Measurements from ENCODE around the gene RAB7B.

RAB7B gene

GRCh38 chr1:205948886-205949285 lies 54.3 kb downstream of the RAB7B start:
- DNase-seq (ENCODE audit: low read depth) = no peak

DNA sequence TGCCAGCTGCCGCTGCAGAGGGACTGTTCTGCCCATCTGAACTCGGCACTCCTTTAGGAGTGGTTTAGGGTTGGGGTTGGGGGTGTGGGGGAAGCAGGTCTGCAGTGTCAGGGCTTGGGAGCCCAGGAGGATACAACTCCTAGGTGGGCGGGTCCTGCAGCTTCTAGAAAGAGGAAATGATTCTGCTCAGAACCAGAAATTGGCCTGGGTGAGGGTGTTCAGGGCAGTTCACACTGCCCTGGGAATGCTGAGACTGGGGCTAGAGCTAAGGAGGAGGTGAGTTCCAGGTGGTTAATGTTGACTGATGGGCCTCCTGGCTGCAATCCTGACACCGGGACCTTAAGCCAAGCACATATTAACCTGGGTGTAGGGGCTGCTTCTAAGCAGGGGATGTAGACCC lies 55.2 kb downstream of the RAB7B start:
- DNase-seq (ENCODE audit: low read depth) = no peak

DNA sequence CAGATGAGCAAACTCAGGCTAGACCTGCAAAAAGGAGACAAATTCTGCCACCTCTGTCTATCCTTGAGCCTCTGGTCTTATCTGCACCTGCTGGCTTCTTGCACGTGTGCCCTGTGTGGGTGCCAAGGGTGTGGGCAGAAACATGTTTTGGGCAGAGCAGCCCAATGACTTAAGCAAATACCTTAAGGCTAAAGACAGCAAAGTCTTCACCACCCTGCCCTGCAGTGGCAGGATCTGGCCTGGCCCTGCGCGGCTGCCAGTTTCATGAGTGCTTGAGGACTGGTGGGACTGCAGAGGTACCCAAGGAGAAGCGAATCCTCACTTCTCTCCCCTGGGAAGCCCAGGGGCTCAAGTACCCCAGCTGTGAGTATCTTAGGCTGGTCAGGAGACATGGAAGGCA lies 56.2 kb downstream of the RAB7B start:
- no peak for DNase-seq (ENCODE audit: low read depth)

GRCh38 chr1:205945069-205945468 lies 58.1 kb downstream of the RAB7B start:
- no peak for DNase-seq (ENCODE audit: low read depth)

DNA sequence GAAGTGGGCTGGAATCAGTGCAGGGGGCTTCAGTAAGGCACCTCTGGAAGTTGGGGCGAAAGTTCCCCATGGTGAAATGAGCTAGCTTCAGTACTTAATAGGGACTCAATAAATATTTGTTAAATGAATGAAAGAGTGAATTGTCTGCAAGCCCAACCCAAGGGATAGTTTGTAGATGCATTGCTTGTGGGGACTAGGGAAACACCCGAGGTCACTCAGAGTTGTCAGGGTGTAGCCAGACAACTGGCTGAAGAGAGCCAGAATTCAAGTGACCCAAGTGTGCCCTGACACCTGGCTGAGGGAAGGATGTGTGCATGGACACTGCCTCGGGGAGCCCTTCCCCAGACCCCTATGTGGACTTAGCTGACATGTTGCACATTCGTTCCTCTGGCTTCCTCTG lies 58.7 kb downstream of the RAB7B start:
- DNase-seq (ENCODE audit: low read depth) = no peak

GRCh38 chr1:205943245-205943644 lies 60.0 kb downstream of the RAB7B start, which contains the start of gene SLC26A9:
Gene SLC26A9 (minus strand): TSS chr1:205943456. CDS start chr1:205935820, 7,636 bp downstream.
- DNase-seq (ENCODE audit: low read depth) = no peak

GRCh38 chr1:205942631-205943159 lies 60.5 kb downstream of the RAB7B start:
- no peak for DNase-seq (ENCODE audit: low read depth)

GRCh38 chr1:205940710-205941109 lies 62.5 kb downstream of the RAB7B start:
- no peak for DNase-seq (ENCODE audit: low read depth)

DNA sequence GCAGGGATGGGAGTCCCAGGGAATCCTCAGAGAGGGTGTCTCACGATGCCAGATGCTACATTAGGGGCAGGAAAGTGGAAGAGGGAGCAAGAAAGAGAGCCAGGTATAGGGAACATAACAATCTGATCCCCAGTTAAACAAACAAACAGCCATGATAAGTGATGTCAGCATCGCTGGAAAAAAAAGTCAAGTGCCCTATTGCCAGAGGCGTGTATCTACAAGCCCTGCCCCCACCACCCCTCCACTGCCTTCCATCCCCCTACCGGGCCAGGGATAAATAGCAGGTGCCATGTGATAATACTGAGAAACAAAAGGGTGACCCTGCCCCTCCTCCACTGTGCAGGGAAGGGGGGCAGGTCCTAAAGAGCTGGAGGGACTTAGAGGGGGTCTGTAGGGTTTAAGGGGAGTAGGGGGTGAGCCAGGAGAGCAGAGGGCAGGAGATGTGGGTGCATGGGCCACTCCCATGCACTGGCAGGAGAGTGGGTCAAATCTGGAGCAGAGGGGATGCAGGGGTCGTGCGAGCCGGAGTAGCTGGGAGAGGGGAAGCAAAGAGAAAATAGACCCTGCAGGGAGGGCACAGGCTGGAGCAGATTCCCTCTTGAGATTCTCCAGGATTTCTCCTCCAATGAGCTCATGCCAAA lies 63.4 kb downstream of the RAB7B start:
- DNase-seq (ENCODE audit: low read depth) = no peak

DNA sequence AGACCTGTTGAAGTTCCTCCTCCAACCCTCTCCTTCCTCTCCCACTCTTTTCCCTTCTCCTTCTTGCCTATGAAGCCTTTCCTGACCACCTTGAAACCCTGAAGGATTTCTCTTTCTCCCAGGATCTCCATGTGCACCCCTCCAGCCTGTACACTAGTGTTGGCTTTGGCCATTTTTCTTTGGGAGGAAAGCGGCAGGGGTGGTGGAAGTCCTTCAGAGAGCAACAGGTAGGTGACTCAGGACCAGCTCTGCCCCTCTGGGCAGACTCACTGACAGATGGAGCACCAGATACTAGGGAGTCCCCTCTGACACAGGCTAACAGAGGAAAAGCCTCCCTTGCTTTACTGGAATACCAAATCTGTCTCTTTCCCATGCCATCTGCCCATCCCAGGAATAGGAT lies 64.5 kb downstream of the RAB7B start:
- no peak for DNase-seq (ENCODE audit: low read depth)

DNA sequence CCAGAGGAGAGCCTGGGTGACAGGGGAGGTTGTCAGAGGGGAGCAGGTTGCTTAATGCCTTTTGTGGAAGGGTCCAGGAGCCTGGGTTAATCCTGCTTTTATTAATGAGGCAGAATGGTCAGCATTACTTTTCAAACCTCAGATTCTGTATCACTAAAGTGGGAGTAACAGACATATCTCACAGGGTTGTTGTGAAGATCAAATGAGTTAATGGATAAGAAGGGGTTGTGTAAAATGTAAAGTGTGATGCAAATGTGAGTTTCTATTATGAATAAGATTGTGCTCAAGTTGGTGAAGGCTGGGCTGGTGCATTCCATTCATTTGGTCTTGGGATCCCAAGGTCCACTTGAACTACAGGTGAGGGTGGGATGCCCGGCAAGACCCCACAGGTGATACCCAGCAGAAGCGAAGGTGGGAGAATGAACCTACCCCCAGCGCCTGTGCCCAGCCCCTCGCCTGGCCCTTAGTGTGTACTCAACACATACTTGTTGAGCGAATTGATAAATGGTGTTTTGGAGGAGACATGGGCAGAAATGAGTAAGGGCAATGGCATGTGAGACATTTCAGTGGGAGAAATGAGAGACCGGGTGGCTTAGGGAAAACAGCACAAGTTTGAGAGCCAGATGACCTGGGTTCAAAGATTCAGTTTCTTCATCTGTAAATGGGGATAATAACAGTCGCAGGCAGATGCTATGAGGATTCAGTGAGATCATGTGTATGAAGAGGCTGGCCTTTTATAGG lies 66.2 kb downstream of the RAB7B start:
- DNase-seq (ENCODE audit: low read depth) = peak; percentile 75

DNA sequence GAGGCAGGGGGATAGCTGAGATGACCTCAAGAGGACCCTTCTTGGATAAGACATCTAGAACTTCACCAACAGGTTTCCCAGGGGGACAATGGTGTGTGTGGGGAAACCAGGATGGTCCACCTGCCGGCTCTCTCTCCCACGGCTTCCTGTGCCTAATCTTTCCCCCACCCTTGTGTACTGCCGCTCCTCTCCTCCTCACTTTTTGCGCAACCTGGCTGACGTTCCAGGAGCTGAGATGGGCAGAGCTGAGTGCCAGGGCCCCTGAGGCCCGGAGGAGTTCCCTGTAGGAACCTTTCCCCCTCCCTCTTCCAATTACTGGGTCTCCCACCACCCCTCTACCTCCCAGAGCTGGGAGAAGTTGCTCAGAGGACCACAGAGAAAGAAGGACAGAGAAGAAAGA lies 66.9 kb downstream of the RAB7B start:
- DNase-seq (ENCODE audit: low read depth) = no peak

DNA sequence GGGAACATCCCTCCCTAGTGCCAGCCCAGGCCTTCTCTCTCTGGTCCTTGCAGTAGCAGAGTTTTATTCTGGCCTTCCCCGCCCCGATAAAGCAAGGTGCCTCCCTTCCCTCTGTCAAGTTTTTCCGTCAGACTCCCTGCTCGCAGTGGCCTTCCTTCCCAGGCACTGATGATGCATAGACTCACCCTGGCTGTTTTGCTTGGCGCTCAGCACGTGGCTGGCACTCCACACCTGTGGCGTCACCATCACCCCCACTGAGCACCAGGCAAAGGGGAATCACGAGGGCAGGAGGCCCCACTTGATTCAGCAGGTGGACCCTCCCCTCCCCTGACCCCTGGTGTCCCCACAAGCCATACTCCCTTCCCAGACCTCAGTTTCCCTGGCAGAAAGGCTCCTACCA lies 67.3 kb downstream of the RAB7B start:
- no peak for DNase-seq (ENCODE audit: low read depth)

DNA sequence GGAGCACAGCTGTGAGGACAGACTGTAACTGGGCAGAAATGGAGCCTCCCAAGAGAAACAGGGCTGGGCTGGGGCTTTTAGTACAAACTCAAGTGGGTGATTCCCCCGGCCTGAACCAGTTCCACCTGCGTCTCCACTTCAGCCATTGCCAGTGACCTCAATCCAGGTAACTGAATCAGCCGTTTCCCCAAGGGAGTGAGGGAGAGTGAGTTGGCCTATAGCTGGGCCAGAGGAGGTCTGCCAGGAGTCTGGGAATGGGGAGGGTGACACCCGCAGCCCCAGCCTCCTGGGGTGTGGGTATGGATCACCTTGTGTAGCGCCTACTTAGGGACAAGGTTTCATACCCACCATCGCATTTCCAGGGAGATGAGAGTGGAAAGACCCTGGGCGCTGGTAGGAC lies 68.4 kb downstream of the RAB7B start:
- DNase-seq (ENCODE audit: low read depth) = no peak

DNA sequence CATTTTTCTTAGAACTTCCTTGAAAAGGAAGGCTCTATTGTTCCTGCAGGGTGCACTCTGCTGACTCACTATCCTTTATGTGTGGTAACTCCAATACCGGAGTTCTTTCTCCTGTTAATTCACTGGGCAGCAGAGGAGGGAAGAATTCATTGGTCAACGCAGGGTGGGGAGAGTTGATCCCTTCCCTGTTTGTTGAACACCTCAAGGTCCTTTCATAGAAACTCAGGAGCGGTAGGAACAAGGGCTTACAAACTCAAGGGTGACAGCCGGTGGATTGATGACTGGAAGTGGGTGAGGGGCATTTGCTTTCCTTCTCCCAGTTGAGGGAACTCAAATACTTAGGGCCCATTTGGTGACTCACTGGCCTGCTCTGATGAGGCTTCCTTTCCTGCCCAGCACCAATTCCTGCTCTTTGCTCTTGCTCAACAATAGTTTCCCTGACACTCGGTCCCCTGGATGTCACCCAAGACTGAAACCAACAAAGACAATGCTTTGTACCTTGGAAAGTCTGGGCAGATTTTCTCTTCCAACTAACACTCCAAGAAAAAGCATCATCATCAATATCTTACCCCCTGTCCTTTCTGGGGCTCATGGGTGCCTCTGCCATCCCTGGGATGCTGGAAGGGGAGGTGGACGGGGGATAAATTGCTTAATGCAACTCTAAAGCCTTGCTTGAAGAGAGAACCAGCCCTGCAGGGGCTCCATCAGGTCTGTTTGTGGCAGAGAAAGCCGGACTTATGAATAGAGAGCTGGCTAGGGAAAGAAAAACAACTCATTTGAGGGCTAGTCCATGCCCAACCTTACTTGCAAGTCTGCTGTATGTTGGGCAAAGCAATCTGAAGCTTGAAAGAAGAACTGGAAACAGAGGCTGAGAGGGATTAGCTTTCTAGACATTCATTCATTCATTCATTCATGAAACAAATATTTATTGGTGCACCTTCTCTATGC lies 69.2 kb downstream of the RAB7B start:
- no peak for DNase-seq (ENCODE audit: low read depth)

DNA sequence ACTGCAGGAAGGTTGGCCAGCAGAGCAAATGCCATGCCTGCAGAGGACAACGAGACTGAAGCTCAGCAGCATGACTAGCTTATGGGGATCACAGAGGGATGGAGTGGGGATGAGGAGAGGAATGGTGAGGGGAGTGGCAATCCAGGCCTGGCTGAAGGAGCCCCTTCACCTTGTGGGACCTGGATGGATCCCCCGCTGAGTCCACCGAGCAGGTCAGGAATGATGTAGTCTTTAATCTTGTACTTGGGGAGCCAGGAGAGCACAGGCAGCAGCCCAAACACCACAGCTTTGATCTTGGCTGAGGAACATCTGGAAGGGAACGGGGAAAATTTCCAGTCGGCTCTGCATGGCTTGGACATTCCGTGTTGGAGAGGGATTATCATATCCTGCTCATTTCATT lies 70.4 kb downstream of the RAB7B start:
- DNase-seq (ENCODE audit: low read depth) = no peak

- DNase-seq (ENCODE audit: low read depth) = no peak
Measured at GRCh38 chr1:205930799-205931281, 72.4 kb downstream of the RAB7B start.

DNA sequence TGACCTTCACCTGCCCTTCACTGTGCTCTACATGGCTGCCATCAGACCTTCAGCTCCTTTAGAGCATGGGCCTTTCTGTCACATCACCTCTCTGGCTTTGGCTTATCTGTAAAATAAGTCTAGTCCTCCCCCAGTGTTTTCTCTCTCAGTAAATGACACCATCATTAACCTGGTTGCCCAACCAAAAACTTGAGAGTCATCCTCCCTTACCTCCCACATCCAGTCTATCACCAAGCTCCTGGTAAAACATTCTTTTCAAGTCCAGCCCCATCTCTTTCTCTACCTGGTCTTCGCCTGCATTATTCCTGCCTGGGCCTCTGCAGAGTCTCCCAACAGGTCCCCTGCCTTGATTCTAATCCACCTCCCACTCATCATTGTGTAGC lies 73.0 kb downstream of the RAB7B start:
- DNase-seq (ENCODE audit: low read depth) = no peak

DNA sequence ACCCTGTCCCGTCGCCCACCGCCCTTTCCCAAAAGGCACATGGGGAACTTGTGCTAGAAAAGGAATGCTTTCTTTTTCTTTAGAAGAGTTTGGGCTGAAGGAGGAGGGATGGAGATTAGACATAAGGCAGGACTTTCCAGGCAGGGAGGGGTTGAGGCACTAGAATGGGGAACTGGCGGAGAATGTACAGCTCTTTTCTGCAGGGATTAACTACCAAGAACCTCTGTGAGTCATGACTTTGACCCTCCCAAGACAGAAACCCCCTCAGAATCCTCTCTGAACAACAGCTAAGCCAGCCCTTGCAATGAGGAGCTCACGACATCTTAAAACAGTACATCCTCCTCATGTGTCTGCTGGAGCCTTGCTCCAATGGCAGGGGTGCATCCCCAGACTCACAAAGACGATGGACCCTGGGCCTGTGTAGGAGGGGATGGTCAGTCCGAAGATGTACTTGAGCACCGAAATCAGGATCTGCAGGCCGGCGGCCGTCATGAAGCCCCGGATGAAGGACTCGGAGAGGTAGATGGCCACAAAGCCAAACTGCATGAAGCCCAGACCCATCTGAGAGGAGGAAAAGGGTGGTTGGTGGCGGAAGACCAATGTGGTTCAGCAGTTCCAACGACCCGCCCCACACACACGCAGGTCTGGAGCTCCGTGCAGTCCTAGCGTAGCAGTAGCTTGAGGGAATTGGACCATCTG lies 73.5 kb downstream of the RAB7B start:
- no peak for DNase-seq (ENCODE audit: low read depth)

GRCh38 chr1:205928317-205928716 lies 74.9 kb downstream of the RAB7B start:
- no peak for DNase-seq (ENCODE audit: low read depth)

DNA sequence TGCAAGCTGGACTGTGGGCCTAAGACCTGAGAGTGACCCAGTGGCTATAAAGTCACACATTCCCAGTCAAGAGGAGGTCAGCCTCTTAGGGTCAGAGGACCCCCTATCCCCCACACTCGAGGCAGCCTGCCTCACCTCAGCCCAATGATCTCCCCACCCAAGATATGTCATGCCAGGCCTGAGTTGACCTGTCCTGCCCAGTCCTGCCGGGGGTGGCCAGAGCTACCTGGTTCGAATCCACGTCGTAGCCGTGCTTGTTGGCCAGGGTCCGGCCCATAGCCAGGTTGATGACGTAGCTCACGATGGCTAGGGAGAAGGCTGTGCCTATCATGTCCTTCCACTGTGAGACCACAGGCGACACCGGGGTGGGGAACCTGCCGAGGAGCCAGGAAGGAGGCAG lies 75.5 kb downstream of the RAB7B start:
- DNase-seq (ENCODE audit: low read depth) = no peak

GRCh38 chr1:205927247-205927646 lies 75.9 kb downstream of the RAB7B start:
- DNase-seq (ENCODE audit: low read depth) = no peak
